ENCODE data around the gene PUM1. TPM values are rescaled to one million over a fixed set of nuclear protein-coding genes. Genes with fewer than 3 reads are reported as not detected.

PUM1 gene
- total and polyA plus RNA-seq, 2 of the 8 experiments (the other 6 are each of a cell fraction or from before 2014, with no cell fraction given) = 122 to 177 TPM

GRCh38 chr1:30883389-30884172 lies 181.9 kb downstream of the PUM1 start:
- Histone ChIP-seq H3K9ac (replicated peaks in 1 of 4; ENCODE audit: extremely low read depth in 1 of 4, low read depth in 3 of 4, low read length in 3 of 4) (no peak overlapping the region), H3K27ac (ENCODE audit: low read depth, low read length) (no peak overlapping the region), H3K9me3 (ENCODE audit: insufficient read depth in 2 of 2, low read depth in 1 of 2, low read length in 1 of 2) (no peaks in the 10 kb centered on the region)

More at GRCh38 chr1:30883389-30884172, 181.9 kb downstream of the PUM1 start:
- Histone ChIP-seq H3K4me1 (replicated peaks in 1 of 4; ENCODE audit: control insufficient read depth in 3 of 4, insufficient read depth in 4 of 4, low read length in 3 of 4) (peaks cover 11 to 36% (median 22%) of the 10 kb centered on the region in 4 experiments), H2BK120ac (replicated peaks; ENCODE audit: low read depth, low read length) (no peak overlapping the region), H3K27me3 (replicated peaks in 1 of 4; ENCODE audit: control insufficient read depth in 3 of 4, extremely low read depth in 1 of 4, insufficient read depth in 3 of 4, low read length in 3 of 4) (no peaks in the 10 kb centered on the region), H3K56ac (replicated peaks; ENCODE audit: insufficient read length, low read depth, low read length) (no peak overlapping the region), H3K79me2 (ENCODE audit: control insufficient read depth in 1 of 2, insufficient read depth in 2 of 2, low read length in 2 of 2) (no peaks in the 10 kb centered on the region; a peak in 1 of 4 replicates), H3K14ac (ENCODE audit: insufficient read length) (no peak overlapping the region), H3K18ac (ENCODE audit: extremely low read depth, low read length) (peak overlapping the region; percentile 19; the same call in 1 of the 2 replicates), H4K20me1 (replicated peaks in 1 of 2; ENCODE audit: control insufficient read depth in 1 of 2, insufficient read depth in 2 of 2, low read length in 2 of 2) (peaks cover 9 to 14% of the 10 kb centered on the region in 2 experiments), H3K4me3 (ENCODE audit: extremely low read depth in 1 of 4, insufficient read depth in 2 of 4, low read depth in 3 of 4, low read length in 4 of 4) (no peak overlapping the region), H4K8ac (ENCODE audit: extremely low read depth, insufficient read depth, low read length) (no peak overlapping the region), H3K79me1 (ENCODE audit: low read depth, low read length) (peaks cover 12% of the 10 kb centered on the region), H2AFZ (ENCODE audit: low read length) (no peak overlapping the region), H3K23ac (ENCODE audit: insufficient read length) (no peak overlapping the region), H3K4ac (replicated peaks; ENCODE audit: insufficient read length, low read depth, low read length) (no peak overlapping the region), H2BK12ac (ENCODE audit: low read depth, low read length) (peak overlapping the region; percentile 68; the same call in 1 of the 2 replicates), H3K23me2 (ENCODE audit: low read depth, low read length) (no peaks in the 10 kb centered on the region), H4K5ac (ENCODE audit: insufficient read length, low read depth, low read length) (no peak overlapping the region), H2BK15ac (ENCODE audit: low read length) (no peak overlapping the region), H2AK5ac (ENCODE audit: low read depth, low read length) (0 out of 2 replicates have a peak overlapping the region, but pooled peaks have one; percentile 15), H2BK20ac (ENCODE audit: low read length) (no peak overlapping the region), H2BK5ac (ENCODE audit: low read depth, low read length) (peak overlapping the region; percentile 44; the same call in 1 of the 2 replicates), H4K91ac (replicated peaks; ENCODE audit: insufficient read length, low read length) (no peak overlapping the region), H3K36me3 (ENCODE audit: control insufficient read depth in 2 of 4, insufficient read depth in 4 of 4, low read length in 3 of 4) (no peaks in the 10 kb centered on the region), H3K4me2 (ENCODE audit: insufficient read depth in 1 of 2, low read depth in 2 of 2, low read length in 2 of 2) (no peak overlapping the region)
- TF ChIP-seq JUND (IDR thresholded peaks at IDR 0.05; ENCODE audit: low read length) (no peak), KDM1A (IDR thresholded peaks at IDR 0.05; ENCODE audit: borderline replicate concordance, low read length) (0 out of 2 replicates have a peak, but pooled peaks have one; percentile 49), ZNF274 (IDR thresholded peaks at IDR 0.05; ENCODE audit: borderline replicate concordance, extremely low read depth, low read length) (no peak), USF2 (IDR thresholded peaks at IDR 0.05; ENCODE audit: low read length) (no peak)
- WGBS, 2 experiments (ENCODE audit: extremely low coverage in 1 of 2, insufficient coverage in 1 of 2, insufficient read length in 1 of 2, insufficient replicate concordance in 2 of 2, low coverage in 1 of 2, low lambda C conversion rate in 2 of 2, missing lambda C conversion rate in 1 of 2) = 83% methylated on average over 16 of the region's 18 CpGs; no CpG with 5 or more reads in 1 of the 2 experiments
- POLR2A ChIA-PET (ENCODE audit: partially characterized antibody) = interaction anchor here (0.6 to 1.0 kb wide), 2 partner anchors 9 to 49 kb away, joined by 3 read pairs; no protein-coding TSS in a partner anchor
- DNase-seq (ENCODE audit: low read depth in 1 of 2, low spot score in 2 of 2) (no peak), FAIRE-seq (no peak)
- CTCF ChIA-PET (ENCODE audit: partially characterized antibody) = interaction anchor here (0.5 to 2.5 kb wide), 9 partner anchors 9 to 104 kb away, joined by 3 to 7 read pairs (median 4); no protein-coding TSS in a partner anchor

All from H1 (cell line).